Tracheal epithelial cell (primary cell): ENCODE results near the gene DPEP3. TPM values are rescaled to one million over a fixed set of nuclear protein-coding genes. Genes with fewer than 3 reads are reported as not detected.

Experiments used
- total RNA-seq: library from RNA; depleted of rRNA; stranded (reverse); fragments of >200 nt; gene quantifications from 2 replicates; pipeline ENCODE4 v1.2.1, GENCODE V29; 2014

The DPEP3 gene
- not detected in 2 replicates for total RNA-seq

GRCh38 chr16:67979955-67980678, at the start of gene DPEP3:
Gene DPEP3, minus strand, starts transcription at chr16:67980499. Its CDS starts 119 bp downstream, at chr16:67980380.

GRCh38 chr16:68022728-68023537, 42.6 kb upstream of the DPEP3 start, which contains the start of the genes DDX28 and DUS2:
Gene DDX28, minus strand, starts transcription at chr16:68023232. Its CDS starts 30 bp downstream, at chr16:68023202.
Gene DUS2, plus strand, starts transcription at chr16:68023284. Its CDS starts 14,740 bp downstream, at chr16:68038024.

GRCh38 chr16:68015681-68016080, 35.4 kb upstream of the DPEP3 start, which contains the start of gene DPEP2NB:
Gene DPEP2NB, minus strand, starts transcription at chr16:68015911. Its CDS starts 141 bp downstream, at chr16:68015770.

GRCh38 chr16:67998779-67999688, 18.7 kb upstream of the DPEP3 start, which contains the start of gene DPEP2:
Gene DPEP2, minus strand, starts transcription at chr16:67999484. Its CDS starts 6,272 bp downstream, at chr16:67993212.

GRCh38 chr16:67968400-67969253, 11.7 kb downstream of the DPEP3 start, which contains the start of gene SLC12A4:
Gene SLC12A4, minus strand, starts transcription at chr16:67968637. Its CDS starts 84 bp downstream, at chr16:67968553.

GRCh38 chr16:67943619-67944504, 36.4 kb downstream of the DPEP3 start, which contains the start of gene LCAT:
Gene LCAT, minus strand, starts transcription at chr16:67944120. Its CDS starts 19 bp downstream, at chr16:67944101.

GRCh38 chr16:67936124-67936879, 44.0 kb downstream of the DPEP3 start, which contains the start of gene PSMB10:
Gene PSMB10, minus strand, starts transcription at chr16:67936850. Its CDS starts 101 bp downstream, at chr16:67936749.

GRCh38 chr16:67931712-67932461, 48.4 kb downstream of the DPEP3 start, which contains the start of gene CTRL:
Gene CTRL, minus strand, starts transcription at chr16:67931862. Its CDS starts 10 bp downstream, at chr16:67931852.

Other genes with a start within 250 kb of the DPEP3 start
- 3.2 and 3.4 TPM in 2 replicates for gene RANBP10, start 173.9 kb downstream of the DPEP3 start, total RNA-seq
- gene TSNAXIP1, start 173.6 kb downstream of the DPEP3 start, total RNA-seq: 0.85 TPM in 1 of 2 replicates, not detected in the other
- 33.5 and 58.0 TPM in 2 replicates for gene THAP11, start 138.2 kb downstream of the DPEP3 start, total RNA-seq
- gene NUTF2, start 133.6 kb downstream of the DPEP3 start, total RNA-seq: 120 and 223 TPM in 2 replicates
- gene CENPT, start 132.8 kb downstream of the DPEP3 start, total RNA-seq: 8.1 and 19.8 TPM in 2 replicates
- 37.9 and 48.0 TPM in 2 replicates for gene EDC4, start 107.4 kb downstream of the DPEP3 start, total RNA-seq
- gene NRN1L, start 95.6 kb downstream of the DPEP3 start, total RNA-seq: 1.7 TPM in 1 of 2 replicates, not detected in the other
- 8.2 and 13.6 TPM in 2 replicates for gene PSKH1, start 87.2 kb downstream of the DPEP3 start, total RNA-seq
- gene CTRL, start 48.6 kb downstream of the DPEP3 start, total RNA-seq: 0.24 TPM in 1 of 2 replicates, not detected in the other
- gene PSMB10, start 43.6 kb downstream of the DPEP3 start, total RNA-seq: 19.2 and 61.2 TPM in 2 replicates
- gene LCAT, start 36.4 kb downstream of the DPEP3 start, total RNA-seq: 1.4 and 3.2 TPM in 2 replicates
- gene SLC12A4, start 11.9 kb downstream of the DPEP3 start, total RNA-seq: 22.2 and 41.4 TPM in 2 replicates
- under 0.01 TPM in 1 of 2 replicates, not detected in the other for gene DPEP2, start 19.0 kb upstream of the DPEP3 start, total RNA-seq
- not detected in 2 replicates for gene DPEP2NB, start 35.4 kb upstream of the DPEP3 start, total RNA-seq
- gene DDX28, start 42.7 kb upstream of the DPEP3 start, total RNA-seq: 14.3 and 14.5 TPM in 2 replicates
- gene DUS2, start 42.8 kb upstream of the DPEP3 start, total RNA-seq: 17.7 and 19.8 TPM in 2 replicates
- gene NFATC3, start 104.9 kb upstream of the DPEP3 start, total RNA-seq: 4.6 and 11.7 TPM in 2 replicates